Activated naive CD4-positive, alpha-beta T cell treated with anti-CD3 and anti-CD28 coated beads, Interleukin-2, amount 50 U/mL, for 24 hours (primary cell): ENCODE results near the gene CFAP97.
"Not testable (repeated sequence)": the region's sequence is repeated elsewhere in the genome, so short reads cannot be mapped to it uniquely, and the experiment has no call there.

Experiments used
- H3K27ac Mint-ChIP-seq: one replicate; pipeline ENCODE4 v1.8.0; 2021; ENCODE audit warnings: mild to moderate bottlenecking, mixed read lengths
- H3K27me3 Mint-ChIP-seq: one replicate; pipeline ENCODE4 v1.8.0; 2021; ENCODE audit warnings: mixed read lengths
- H3K36me3 Mint-ChIP-seq: one replicate; pipeline ENCODE4 v1.8.0; 2021; ENCODE audit warnings: mixed read lengths
- H3K4me1 Mint-ChIP-seq: one replicate; pipeline ENCODE4 v1.8.0; 2021; ENCODE audit warnings: mixed read lengths
- H3K4me3 Mint-ChIP-seq: one replicate; pipeline ENCODE4 v1.8.0; 2021; ENCODE audit warnings: mild to moderate bottlenecking, mixed read lengths
- H3K9me3 Mint-ChIP-seq: one replicate; pipeline ENCODE4 v1.8.0; 2021; ENCODE audit warnings: mixed read lengths

Gene CFAP97

GRCh38 chr4:185142912-185143600, 60.7 kb downstream of the CFAP97 start, which contains the start of gene SLC25A4:
TSS of gene SLC25A4 (plus strand) at chr4:185143266. CDS start at chr4:185143373, 107 bp downstream.
- peaks cover 14% of the 10 kb centered on the region for H3K27me3 Mint-ChIP-seq
- H3K9me3 Mint-ChIP-seq: no peaks in the 10 kb centered on the region
- peak within 1 kb of the TSS; percentile 70 for H3K27ac Mint-ChIP-seq
- H3K4me3 Mint-ChIP-seq: peak within 1 kb of the TSS; percentile 88
- no peaks in the 10 kb centered on the region for H3K36me3 Mint-ChIP-seq
- peaks cover 21% of the 10 kb centered on the region for H3K4me1 Mint-ChIP-seq

- Mint-ChIP-seq H3K9me3 (no peaks in the 10 kb centered on the region), H3K27ac (peak overlapping the region; percentile 70), H3K4me1 (peaks cover 21% of the 10 kb centered on the region), H3K27me3 (peaks cover 17% of the 10 kb centered on the region), H3K36me3 (no peaks in the 10 kb centered on the region), H3K4me3 (peak overlapping the region; percentile 88)
Measured at GRCh38 chr4:185142564-185142911, 61.3 kb downstream of the CFAP97 start.

- no peak overlapping the region for H3K27ac Mint-ChIP-seq
- no peaks in the 10 kb centered on the region for H3K9me3 Mint-ChIP-seq
- peaks cover 18% of the 10 kb centered on the region for H3K27me3 Mint-ChIP-seq
- no peaks in the 10 kb centered on the region for H3K36me3 Mint-ChIP-seq
- no peak overlapping the region for H3K4me3 Mint-ChIP-seq
- peaks cover 21% of the 10 kb centered on the region for H3K4me1 Mint-ChIP-seq
Measured at GRCh38 chr4:185141777-185142176, 62.0 kb downstream of the CFAP97 start.

GRCh38 chr4:185139736-185140135, 64.1 kb downstream of the CFAP97 start:
- Mint-ChIP-seq H3K9me3 (no peaks in the 10 kb centered on the region), H3K27ac (no peak overlapping the region), H3K4me1 (peaks cover 15% of the 10 kb centered on the region), H3K36me3 (no peaks in the 10 kb centered on the region), H3K27me3 (peaks cover 18% of the 10 kb centered on the region), H3K4me3 (no peak overlapping the region)

GRCh38 chr4:185138161-185138560, 65.6 kb downstream of the CFAP97 start:
- H3K27me3 Mint-ChIP-seq: peaks cover 22% of the 10 kb centered on the region
- H3K4me3 Mint-ChIP-seq: no peak overlapping the region
- no peaks in the 10 kb centered on the region for H3K9me3 Mint-ChIP-seq
- peaks cover 11% of the 10 kb centered on the region for H3K4me1 Mint-ChIP-seq
- H3K36me3 Mint-ChIP-seq: no peaks in the 10 kb centered on the region
- no peak overlapping the region for H3K27ac Mint-ChIP-seq

GRCh38 chr4:185137233-185137925, 66.4 kb downstream of the CFAP97 start:
- no peaks in the 10 kb centered on the region for H3K36me3 Mint-ChIP-seq
- H3K9me3 Mint-ChIP-seq: no peaks in the 10 kb centered on the region
- peaks cover 22% of the 10 kb centered on the region for H3K27me3 Mint-ChIP-seq
- peaks cover 7% of the 10 kb centered on the region for H3K4me1 Mint-ChIP-seq
- H3K27ac Mint-ChIP-seq: no peak overlapping the region
- no peak overlapping the region for H3K4me3 Mint-ChIP-seq

GRCh38 chr4:185134307-185134869, 69.4 kb downstream of the CFAP97 start:
- Mint-ChIP-seq H3K27me3 (peaks cover 18% of the 10 kb centered on the region), H3K27ac (no peak overlapping the region), H3K4me3 (no peak overlapping the region), H3K4me1 (peaks cover 6% of the 10 kb centered on the region), H3K9me3 (no peaks in the 10 kb centered on the region), H3K36me3 (no peaks in the 10 kb centered on the region)

GRCh38 chr4:185128272-185129119, 75.3 kb downstream of the CFAP97 start:
- peaks cover 20% of the 10 kb centered on the region for H3K27me3 Mint-ChIP-seq
- no peak overlapping the region for H3K27ac Mint-ChIP-seq
- H3K36me3 Mint-ChIP-seq: no peaks in the 10 kb centered on the region
- H3K9me3 Mint-ChIP-seq: no peaks in the 10 kb centered on the region
- H3K4me3 Mint-ChIP-seq: peak overlapping the region; percentile 82
- H3K4me1 Mint-ChIP-seq: peaks cover 6% of the 10 kb centered on the region

GRCh38 chr4:185127021-185127925, 76.5 kb downstream of the CFAP97 start:
- Mint-ChIP-seq H3K27me3 (peaks cover 25% of the 10 kb centered on the region), H3K9me3 (no peaks in the 10 kb centered on the region), H3K27ac (no peak overlapping the region), H3K4me3 (peak overlapping the region; percentile 72), H3K4me1 (peaks cover 11% of the 10 kb centered on the region), H3K36me3 (no peaks in the 10 kb centered on the region)

- no peaks in the 10 kb centered on the region for H3K36me3 Mint-ChIP-seq
- H3K27me3 Mint-ChIP-seq: peaks cover 21% of the 10 kb centered on the region
- H3K4me3 Mint-ChIP-seq: no peak overlapping the region
- H3K9me3 Mint-ChIP-seq: no peaks in the 10 kb centered on the region
- no peak overlapping the region for H3K27ac Mint-ChIP-seq
- H3K4me1 Mint-ChIP-seq: peaks cover 9% of the 10 kb centered on the region
Measured at GRCh38 chr4:185124006-185124405, 79.8 kb downstream of the CFAP97 start.

- peaks cover 17% of the 10 kb centered on the region for H3K27me3 Mint-ChIP-seq
- H3K36me3 Mint-ChIP-seq: no peaks in the 10 kb centered on the region
Measured at GRCh38 chr4:185122681-185123345, 81.0 kb downstream of the CFAP97 start.

GRCh38 chr4:185120631-185120946, 83.2 kb downstream of the CFAP97 start:
- Mint-ChIP-seq H3K36me3 (no peaks in the 10 kb centered on the region), H3K4me3 (no peak overlapping the region), H3K27me3 (peaks cover 18% of the 10 kb centered on the region), H3K4me1 (peaks cover 5% of the 10 kb centered on the region), H3K9me3 (no peaks in the 10 kb centered on the region), H3K27ac (peak overlapping the region; percentile 51)

More at GRCh38 chr4:185122681-185123345, 81.0 kb downstream of the CFAP97 start:
- Mint-ChIP-seq H3K4me3 (no peak overlapping the region), H3K9me3 (no peaks in the 10 kb centered on the region), H3K4me1 (peaks cover 5% of the 10 kb centered on the region), H3K27ac (no peak overlapping the region)

- peak overlapping the region; percentile 51 for H3K27ac Mint-ChIP-seq
- no peaks in the 10 kb centered on the region for H3K36me3 Mint-ChIP-seq
- peaks cover 5% of the 10 kb centered on the region for H3K4me1 Mint-ChIP-seq
- no peak overlapping the region for H3K4me3 Mint-ChIP-seq
- H3K27me3 Mint-ChIP-seq: peaks cover 15% of the 10 kb centered on the region
- H3K9me3 Mint-ChIP-seq: no peaks in the 10 kb centered on the region
Measured at GRCh38 chr4:185119927-185120630, 83.7 kb downstream of the CFAP97 start.

GRCh38 chr4:185119467-185119866, 84.3 kb downstream of the CFAP97 start:
- H3K4me1 Mint-ChIP-seq, H3K9me3 Mint-ChIP-seq, H3K27ac Mint-ChIP-seq, H3K4me3 Mint-ChIP-seq, H3K36me3 Mint-ChIP-seq: not testable (repeated sequence)
- peaks cover 17% of the 10 kb centered on the region for H3K27me3 Mint-ChIP-seq
